Cardiac fibroblast (primary cell): Measurements from ENCODE around the gene IL17RE.
"Not testable (repeated sequence)": the region's sequence is repeated elsewhere in the genome, so short reads cannot be mapped to it uniquely, and the experiment has no call there.

Source experiments
- DNase-seq, 2 donors: peaks; one replicate each; pipeline versions ENCODE4 v3.0.0 to v3.0.0-alpha.2; 2010; ENCODE audit warnings: low read depth in 2 of 2
- H3K4me3 ChIP-seq, 2 donors: replicated peaks in 1 of 2; 1 replicate in 1 of 2; 2 replicates in 1 of 2; pipeline ENCODE4 v1.5.1; 2011; ENCODE audit warnings: low read depth in 2 of 2, low read length in 2 of 2, mild to moderate bottlenecking in 2 of 2, moderate library complexity in 1 of 2
- CTCF ChIP-seq: IDR thresholded peaks from one replicate; pipeline ENCODE4 v1.5.1; 2011; ENCODE audit warnings: low read depth, mild to moderate bottlenecking, low read length, inconsistent platforms

Gene IL17RE

GRCh38 chr3:9902372-9903237 lies at the start of gene IL17RE:
TSS of gene IL17RE (plus strand) at chr3:9902848. CDS start at chr3:9902933, 85 bp downstream.
- H3K4me3 ChIP-seq = peak within 1 kb of the TSS in 1 of 2 donors; percentile 22
- no peak for DNase-seq
- no peak for TF ChIP-seq CTCF

GRCh38 chr3:9854291-9854940 lies 48.2 kb upstream of the IL17RE start:
- not testable (repeated sequence) for DNase-seq

GRCh38 chr3:9855594-9855993 lies 47.1 kb upstream of the IL17RE start:
- no peak overlapping the region for H3K4me3 ChIP-seq
- no peak for DNase-seq
- no peak for TF ChIP-seq CTCF

More at GRCh38 chr3:9854291-9854940, 48.2 kb upstream of the IL17RE start:
- not testable (repeated sequence) for H3K4me3 ChIP-seq

GRCh38 chr3:9859530-9860025 lies 43.1 kb upstream of the IL17RE start:
- H3K4me3 ChIP-seq = no peak overlapping the region
- no peak for TF ChIP-seq CTCF
- DNase-seq = no peak

GRCh38 chr3:9861201-9861600 lies 41.4 kb upstream of the IL17RE start:
- DNase-seq = no peak
- H3K4me3 ChIP-seq = no peak overlapping the region
- TF ChIP-seq CTCF = no peak

- TF ChIP-seq CTCF = no peak
- H3K4me3 ChIP-seq = no peak overlapping the region
- no peak for DNase-seq
These were observed 41.0 kb upstream of the IL17RE start for GRCh38 chr3:9861626-9862130.
